ENCODE results near the gene SLC35B1.
"Not testable (repeated sequence)": the region's sequence is repeated elsewhere in the genome, so short reads cannot be mapped to it uniquely, and the experiment has no call there.

SLC35B1 gene

GRCh38 chr17:49699966-49700575 is 7.7 kb downstream of the SLC35B1 start:
- DNase-seq, result no peak

GRCh38 chr17:49698005-49698404 is 9.8 kb downstream of the SLC35B1 start:
- no peak for DNase-seq

DNA sequence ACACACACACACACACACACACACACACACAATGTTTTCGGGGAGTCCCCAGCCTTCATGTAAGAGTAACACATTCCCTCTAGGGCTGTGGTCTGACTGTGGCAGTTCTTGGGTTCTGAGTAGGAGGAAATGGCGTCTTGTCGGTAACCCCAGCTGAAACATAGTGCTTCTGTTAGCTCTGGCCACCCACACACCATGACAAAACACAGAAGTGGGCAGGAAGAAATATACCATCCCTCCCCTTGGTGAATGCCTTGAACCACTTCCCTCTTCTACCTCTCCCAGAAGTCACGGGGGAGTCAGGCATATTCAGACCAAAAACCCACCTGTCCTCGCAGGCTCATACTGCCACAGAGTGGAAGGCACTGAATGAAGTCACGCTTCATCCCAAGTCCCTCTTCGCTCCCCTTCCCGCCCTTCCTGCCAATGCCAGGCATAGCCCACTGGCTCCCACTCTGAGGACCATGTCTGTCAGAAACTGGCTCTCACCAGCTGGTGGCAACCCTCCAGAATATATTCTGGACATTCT is 11.5 kb downstream of the SLC35B1 start:
- peak; percentile 68 to 77 for DNase-seq

GRCh38 chr17:49695698-49696232 is 12.0 kb downstream of the SLC35B1 start:
- DNase-seq, result no peak

DNA sequence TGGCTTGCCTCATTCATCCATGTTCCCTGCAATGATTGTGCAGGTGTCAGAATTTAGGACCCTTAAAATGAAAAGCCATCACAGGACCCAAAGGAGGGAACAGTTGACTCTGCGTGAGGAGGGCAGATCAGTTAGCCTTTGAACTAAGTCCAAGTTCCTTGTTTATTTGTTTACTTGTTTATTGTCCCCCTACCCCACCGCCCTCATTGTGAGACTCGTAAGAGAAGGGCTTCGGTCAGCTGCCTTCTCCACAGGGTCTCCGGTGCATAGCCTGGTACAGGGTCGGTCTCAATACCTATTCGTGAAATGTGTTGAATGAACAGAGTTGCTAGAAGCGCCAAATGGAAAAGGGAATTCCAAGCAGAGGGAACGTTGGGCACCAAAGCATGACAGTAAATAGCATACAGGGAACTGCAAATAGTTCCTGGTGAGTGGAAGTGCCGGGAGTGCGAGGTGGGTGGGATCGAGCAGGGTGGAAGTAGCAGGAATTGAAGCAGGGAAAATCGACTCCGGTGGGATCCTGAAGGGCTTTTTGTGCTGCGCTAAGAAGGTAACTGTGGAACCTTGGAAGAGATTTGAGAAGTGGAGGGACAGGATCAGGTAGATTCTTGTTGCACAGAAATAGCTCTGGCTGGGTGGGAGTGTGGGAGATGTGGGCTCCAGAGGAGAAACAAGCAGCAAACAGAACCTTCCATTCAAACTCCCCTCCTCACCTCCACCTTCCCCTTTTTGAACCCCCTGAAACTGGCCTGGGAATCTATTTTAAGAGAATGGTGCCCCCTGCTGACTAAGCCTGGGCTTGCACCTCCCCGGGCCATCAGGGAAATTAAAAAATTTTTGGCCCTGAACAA is 12.7 kb downstream of the SLC35B1 start:
- peak; percentile 83 for DNase-seq

DNA sequence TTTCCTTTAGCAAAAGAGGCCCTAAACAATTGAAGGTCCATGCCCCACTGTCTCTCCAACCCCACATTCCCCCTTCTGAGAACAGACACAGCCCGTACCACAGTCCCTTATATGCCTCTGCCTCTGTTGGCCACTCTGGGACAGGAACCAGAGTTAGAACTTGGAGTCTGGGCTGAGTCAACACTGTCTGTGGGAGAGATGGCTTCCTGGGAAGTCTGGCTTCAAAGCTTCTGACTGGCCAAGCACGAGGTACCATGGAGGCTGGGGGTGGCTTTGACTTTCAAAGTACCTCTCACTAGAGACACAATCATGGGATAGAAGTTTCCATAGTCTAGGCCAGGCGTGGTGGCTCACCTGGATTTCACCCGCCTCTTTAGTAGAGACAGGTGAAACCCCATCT is 15.0 kb downstream of the SLC35B1 start:
- no peak for DNase-seq

DNA sequence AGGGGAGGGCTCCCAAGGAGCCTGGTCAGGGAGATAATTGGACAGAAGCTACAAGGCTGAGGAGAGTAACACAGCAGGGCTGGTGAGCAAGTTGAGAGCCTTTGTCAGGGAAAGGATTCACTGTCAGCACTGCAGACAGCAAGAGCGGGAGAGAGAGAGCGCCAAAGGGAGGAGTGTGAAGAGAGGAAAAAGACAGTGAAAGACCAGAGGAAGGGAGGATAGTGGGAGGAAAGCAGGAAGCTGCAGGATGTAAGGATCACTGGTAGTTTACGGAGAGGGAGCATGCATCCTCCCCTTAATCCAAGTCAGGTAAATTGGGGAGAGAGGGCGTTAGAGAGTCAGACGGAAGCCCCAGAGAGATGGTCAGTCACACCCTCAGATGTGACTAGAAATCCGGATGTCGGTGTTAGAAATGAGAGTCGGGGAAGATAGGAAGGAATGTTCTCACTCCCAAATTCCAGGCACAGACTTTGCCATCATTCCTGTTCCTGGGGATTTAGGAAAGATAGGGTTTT is 16.0 kb downstream of the SLC35B1 start:
- DNase-seq, result no peak

DNA sequence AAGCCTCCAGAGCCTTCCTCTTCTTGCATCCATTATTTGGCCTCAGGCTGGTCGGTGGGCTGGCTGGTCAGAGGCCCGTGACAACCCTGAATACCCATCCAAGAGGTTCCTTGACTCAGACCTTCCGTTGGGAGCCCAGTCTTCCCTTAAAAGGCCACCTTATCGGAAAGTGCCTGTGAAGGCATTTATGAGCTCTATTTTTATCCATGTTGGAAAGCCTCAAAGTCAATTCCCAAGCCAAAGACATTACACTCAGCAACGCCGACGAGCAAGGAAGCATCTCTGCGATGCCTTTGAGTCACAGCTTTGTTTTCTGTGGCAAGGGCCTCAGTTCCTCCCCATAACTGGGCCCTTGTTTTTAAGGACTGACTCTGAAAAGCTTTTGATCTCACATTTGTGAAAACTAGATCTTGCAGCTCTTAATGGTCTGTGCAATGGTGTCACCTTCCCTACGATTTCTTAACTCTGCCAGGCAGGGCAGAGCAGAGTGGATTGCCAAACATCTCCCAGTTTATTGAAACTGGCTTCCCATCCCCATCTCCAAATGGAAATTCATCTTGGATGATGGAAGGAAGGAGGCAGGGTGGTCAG is 16.6 kb downstream of the SLC35B1 start:
- DNase-seq, result no peak

- no peak for DNase-seq
Observed at GRCh38 chr17:49690256-49690655, 17.5 kb downstream of the SLC35B1 start.

GRCh38 chr17:49688848-49689247 is 18.9 kb downstream of the SLC35B1 start:
- no peak for DNase-seq

DNA sequence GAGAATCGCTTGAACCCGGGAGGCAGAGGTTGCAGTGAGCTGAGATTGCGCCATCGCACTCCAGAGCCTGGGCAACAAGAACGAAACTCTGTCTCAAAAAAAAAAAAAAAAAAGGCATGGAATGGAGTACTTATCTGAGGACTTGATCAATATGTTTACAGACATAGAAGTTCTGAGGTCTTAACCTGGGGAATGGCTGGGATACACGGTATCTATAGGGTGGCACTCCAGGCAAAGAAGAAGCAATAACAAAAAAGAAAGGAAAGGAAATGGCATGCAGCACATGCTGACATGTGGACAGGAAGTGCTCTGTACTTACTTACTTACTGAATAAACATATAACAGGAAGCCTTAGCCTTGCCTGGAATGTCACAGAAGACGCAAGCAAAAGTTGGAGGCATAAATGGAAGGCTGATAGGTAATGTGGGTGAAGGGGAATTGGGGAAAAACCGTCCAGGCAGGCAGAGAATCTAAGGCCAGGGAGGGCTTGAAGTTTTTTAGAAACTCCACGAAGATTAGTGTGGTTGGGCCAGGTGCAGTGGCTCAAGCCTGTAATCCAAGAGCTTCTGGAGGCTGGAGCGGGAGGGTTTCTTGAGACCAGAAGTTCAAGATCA is 19.8 kb downstream of the SLC35B1 start:
- no peak for DNase-seq

- no peak for DNase-seq
Observed at GRCh38 chr17:49681106-49681979, 26.4 kb downstream of the SLC35B1 start.

- no peak for DNase-seq
Observed at GRCh38 chr17:49680314-49680713, 27.4 kb downstream of the SLC35B1 start.

- peak; percentile 98 to 99 for DNase-seq
Observed at GRCh38 chr17:49677933-49678847, 29.6 kb downstream of the SLC35B1 start, which contains the start of gene SPOP. TSS of gene SPOP (minus strand) at chr17:49678097. CDS start at chr17:49622810, 55,287 bp downstream.

- peak; percentile 98 for DNase-seq
Observed at GRCh38 chr17:49677134-49677932, 30.4 kb downstream of the SLC35B1 start.

- no peak for DNase-seq
Observed at GRCh38 chr17:49676276-49676868, 31.4 kb downstream of the SLC35B1 start.

- DNase-seq, result no peak
Observed at GRCh38 chr17:49674507-49674906, 33.3 kb downstream of the SLC35B1 start.

DNA sequence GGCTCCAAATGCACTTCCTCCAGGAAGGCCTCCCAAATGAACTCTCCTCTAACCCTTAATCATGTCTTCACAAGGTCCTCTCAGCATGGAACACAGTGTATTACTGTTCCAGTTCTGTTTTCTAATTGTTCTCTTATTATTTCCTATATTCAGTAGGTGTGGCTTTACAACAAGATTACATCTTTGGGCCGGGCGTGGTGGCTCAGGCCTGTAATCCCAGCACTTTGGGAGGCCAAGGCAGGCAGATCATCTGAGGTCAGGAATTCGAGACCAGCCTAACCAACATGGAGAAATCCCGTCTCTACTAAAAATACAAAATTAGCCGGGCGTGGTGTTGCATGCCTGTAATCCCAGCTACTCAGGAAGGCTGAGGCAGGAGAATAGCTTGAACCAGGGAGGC is 34.1 kb downstream of the SLC35B1 start:
- not testable (repeated sequence) for DNase-seq

- DNase-seq, result no peak
Observed at GRCh38 chr17:49670641-49671040, 37.1 kb downstream of the SLC35B1 start.

All from stimulated activated CD4-positive, alpha-beta T cell treated with anti-CD3 and anti-CD28 coated beads, Interleukin-2, amount 100 ng/mL, for 24 hours (primary cell).